ENCODE measurements around the gene MKLN1. TPM values are rescaled to one million over a fixed set of nuclear protein-coding genes. Genes with fewer than 3 reads are reported as not detected.

The MKLN1 gene
- total RNA-seq, 4 donors from 2014 or later: 15.2 to 42.3 (median 24.0) TPM

- no peak overlapping the region for H3K4me3 ChIP-seq
- no peaks in the 10 kb centered on the region for H3K36me3 ChIP-seq
- DNase-seq: no peak
- intact Hi-C loops (cut with DNase I): no loop called here
- no peaks in the 10 kb centered on the region for H3K9me3 ChIP-seq
- peak overlapping the region in 2 of 4 donors; percentile 34 to 72 for H3K27ac ChIP-seq
- no peaks in the 10 kb centered on the region for H3K4me1 ChIP-seq
- no peak for TF ChIP-seq POLR2A (IDR thresholded peaks at IDR 0.05)
- TF ChIP-seq, protein P1, sequence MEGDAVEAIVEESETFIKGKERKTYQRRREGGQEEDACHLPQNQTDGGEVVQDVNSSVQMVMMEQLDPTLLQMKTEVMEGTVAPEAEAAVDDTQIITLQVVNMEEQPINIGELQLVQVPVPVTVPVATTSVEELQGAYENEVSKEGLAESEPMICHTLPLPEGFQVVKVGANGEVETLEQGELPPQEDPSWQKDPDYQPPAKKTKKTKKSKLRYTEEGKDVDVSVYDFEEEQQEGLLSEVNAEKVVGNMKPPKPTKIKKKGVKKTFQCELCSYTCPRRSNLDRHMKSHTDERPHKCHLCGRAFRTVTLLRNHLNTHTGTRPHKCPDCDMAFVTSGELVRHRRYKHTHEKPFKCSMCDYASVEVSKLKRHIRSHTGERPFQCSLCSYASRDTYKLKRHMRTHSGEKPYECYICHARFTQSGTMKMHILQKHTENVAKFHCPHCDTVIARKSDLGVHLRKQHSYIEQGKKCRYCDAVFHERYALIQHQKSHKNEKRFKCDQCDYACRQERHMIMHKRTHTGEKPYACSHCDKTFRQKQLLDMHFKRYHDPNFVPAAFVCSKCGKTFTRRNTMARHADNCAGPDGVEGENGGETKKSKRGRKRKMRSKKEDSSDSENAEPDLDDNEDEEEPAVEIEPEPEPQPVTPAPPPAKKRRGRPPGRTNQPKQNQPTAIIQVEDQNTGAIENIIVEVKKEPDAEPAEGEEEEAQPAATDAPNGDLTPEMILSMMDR (IDR thresholded peaks at IDR 0.05): no peak
- H3K27me3 ChIP-seq: no peaks in the 10 kb centered on the region
- 84 to 85% methylated on average over 8 of the region's 10 CpGs for WGBS, 2 donors
These were observed 205.0 kb downstream of the MKLN1 start for GRCh38 chr7:131532570-131533091.

- WGBS, 2 donors: 55% methylated on average over 3 of the region's 9 CpGs; no CpG with 5 or more reads in 1 of the 2 donors
- no peaks in the 10 kb centered on the region for H3K9me3 ChIP-seq
- H3K27ac ChIP-seq: peak overlapping the region in 2 of 4 donors; percentile 34 to 72
- peaks cover 0 to under 1% (median 0%) of the 10 kb centered on the region in 3 donors for H3K4me1 ChIP-seq
- intact Hi-C loops (cut with DNase I): no loop called here
- no peaks in the 10 kb centered on the region for H3K36me3 ChIP-seq
- TF ChIP-seq, protein P1 (IDR thresholded peaks at IDR 0.05): no peak
- TF ChIP-seq POLR2A (IDR thresholded peaks at IDR 0.05): no peak
- no peaks in the 10 kb centered on the region for H3K27me3 ChIP-seq
- DNase-seq: no peak
- no peak overlapping the region for H3K4me3 ChIP-seq
These were observed 205.5 kb downstream of the MKLN1 start for GRCh38 chr7:131533151-131533559.

- Histone ChIP-seq H3K9me3 (no peaks in the 10 kb centered on the region), H3K27ac (peak overlapping the region in 2 of 4 donors; percentile 34 to 72), H3K36me3 (no peaks in the 10 kb centered on the region), H3K4me3 (no peak overlapping the region), H3K27me3 (no peaks in the 10 kb centered on the region), H3K4me1 (peaks cover 0 to 8% (median 1%) of the 10 kb centered on the region in 3 donors)
- no peak for TF ChIP-seq POLR2A (IDR thresholded peaks at IDR 0.05)
- TF ChIP-seq, protein P1 (IDR thresholded peaks at IDR 0.05): no peak
- no peak for DNase-seq
- WGBS, 2 donors: 74 to 79% methylated on average over 4 to 6 of the region's 15 CpGs
- intact Hi-C loops (cut with DNase I): no loop called here
These were observed 206.2 kb downstream of the MKLN1 start for GRCh38 chr7:131533566-131534561.

DNA sequence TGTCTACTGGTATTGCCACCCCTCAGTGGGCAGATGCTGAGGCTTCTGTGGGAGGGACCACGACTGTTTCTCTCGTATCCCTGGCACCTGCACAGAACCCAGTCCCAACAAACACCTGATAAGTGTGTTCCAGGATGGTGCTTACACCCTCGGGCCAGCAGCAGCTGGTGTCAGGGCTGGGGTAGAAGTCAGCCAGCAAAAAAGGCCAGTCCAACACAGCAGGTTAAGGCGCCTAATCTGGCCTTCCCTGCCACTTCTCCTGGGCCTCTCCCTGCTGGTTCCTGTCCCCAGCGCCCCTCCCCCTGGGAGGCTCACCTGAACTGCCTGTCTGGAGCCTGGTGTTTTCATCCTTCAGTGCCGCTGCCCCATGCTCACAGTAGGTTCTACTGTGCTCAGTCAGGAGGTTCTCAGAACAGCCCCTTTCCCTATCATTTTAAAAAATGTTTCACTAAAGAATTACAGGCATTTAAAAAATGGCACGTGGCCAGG, 208.7 kb downstream of the MKLN1 start:
- Histone ChIP-seq H3K27me3 (no peaks in the 10 kb centered on the region), H3K4me1 (peaks cover 0 to 26% (median 8%) of the 10 kb centered on the region in 3 donors), H3K4me3 (no peak overlapping the region), H3K9me3 (no peaks in the 10 kb centered on the region), H3K27ac (no peak overlapping the region), H3K36me3 (no peaks in the 10 kb centered on the region)
- DNase-seq: no peak
- WGBS, 2 donors: 90% methylated on average over 2 to 4 of the region's 7 CpGs
- TF ChIP-seq POLR2A (IDR thresholded peaks at IDR 0.05): no peak
- TF ChIP-seq, protein P1 (IDR thresholded peaks at IDR 0.05): no peak
- intact Hi-C loops (cut with DNase I): no loop called here

GRCh38 chr7:131537571-131537978, 209.9 kb downstream of the MKLN1 start:
- peak overlapping the region in 2 of 4 donors; percentile 42 to 69 for H3K27ac ChIP-seq
- H3K27me3 ChIP-seq: no peaks in the 10 kb centered on the region
- no peaks in the 10 kb centered on the region for H3K9me3 ChIP-seq
- intact Hi-C loops (cut with DNase I): no loop called here
- H3K4me1 ChIP-seq: peaks cover 0 to 26% (median 8%) of the 10 kb centered on the region in 3 donors
- H3K36me3 ChIP-seq: no peaks in the 10 kb centered on the region
- DNase-seq: no peak
- H3K4me3 ChIP-seq: no peak overlapping the region
- no peak for TF ChIP-seq POLR2A (IDR thresholded peaks at IDR 0.05)
- TF ChIP-seq, protein P1 (IDR thresholded peaks at IDR 0.05): no peak
- WGBS, 2 donors: 68 to 77% methylated on average over 6 to 12 of the region's 12 CpGs

Data from esophagus squamous epithelium (tissue), 5 donors.